Breast epithelium (tissue), 3 donors: ENCODE data around the gene C2CD3.

Experiments used
- POLR2A ChIP-seq: fragments of 450-650 bp; IDR thresholded peaks from one replicate; pipeline ENCODE4 v1.6.1; 2016; ENCODE audit warnings: antibody characterized with exemption, mild to moderate bottlenecking, moderate library complexity
- POLR2AphosphoS5 ChIP-seq, 3 donors: sonication (generic); formaldehyde crosslinking; IDR thresholded peaks; one replicate each; pipeline ENCODE4 v1.6.1; 2017; ENCODE audit warnings: antibody characterized with exemption in 3 of 3
- TF ChIP-seq, protein P1 (sequence below), 3 donors: fragments of 450-650 bp; IDR thresholded peaks; one replicate each; pipeline ENCODE4 v1.5.1; 2016 to 2017; ENCODE audit warnings: antibody characterized with exemption in 3 of 3, mild to moderate bottlenecking in 3 of 3, moderate library complexity in 3 of 3

- TF ChIP-seq, protein P1, sequence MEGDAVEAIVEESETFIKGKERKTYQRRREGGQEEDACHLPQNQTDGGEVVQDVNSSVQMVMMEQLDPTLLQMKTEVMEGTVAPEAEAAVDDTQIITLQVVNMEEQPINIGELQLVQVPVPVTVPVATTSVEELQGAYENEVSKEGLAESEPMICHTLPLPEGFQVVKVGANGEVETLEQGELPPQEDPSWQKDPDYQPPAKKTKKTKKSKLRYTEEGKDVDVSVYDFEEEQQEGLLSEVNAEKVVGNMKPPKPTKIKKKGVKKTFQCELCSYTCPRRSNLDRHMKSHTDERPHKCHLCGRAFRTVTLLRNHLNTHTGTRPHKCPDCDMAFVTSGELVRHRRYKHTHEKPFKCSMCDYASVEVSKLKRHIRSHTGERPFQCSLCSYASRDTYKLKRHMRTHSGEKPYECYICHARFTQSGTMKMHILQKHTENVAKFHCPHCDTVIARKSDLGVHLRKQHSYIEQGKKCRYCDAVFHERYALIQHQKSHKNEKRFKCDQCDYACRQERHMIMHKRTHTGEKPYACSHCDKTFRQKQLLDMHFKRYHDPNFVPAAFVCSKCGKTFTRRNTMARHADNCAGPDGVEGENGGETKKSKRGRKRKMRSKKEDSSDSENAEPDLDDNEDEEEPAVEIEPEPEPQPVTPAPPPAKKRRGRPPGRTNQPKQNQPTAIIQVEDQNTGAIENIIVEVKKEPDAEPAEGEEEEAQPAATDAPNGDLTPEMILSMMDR (IDR thresholded peaks at IDR 0.05): no peak
- TF ChIP-seq POLR2A (no peak), POLR2AphosphoS5 (IDR thresholded peaks at IDR 0.05) (no peak)
These were observed 181.6 kb downstream of the C2CD3 start for GRCh38 chr11:73989156-73989555.
